Brain microvascular endothelial cell (primary cell): Measurements from ENCODE around the gene AKAP7.
A peak's percentile ranks its signal among the peaks of the same experiment; 100 is the strongest.
"Not testable (repeated sequence)": the region's sequence is repeated elsewhere in the genome, so short reads cannot be mapped to it uniquely, and the experiment has no call there.

Experiments used
- DNase-seq: peaks from one replicate; pipeline ENCODE4 v3.0.0-alpha.2; 2020
- H3K27ac ChIP-seq: fragments of 250-450 bp; sonication (Bioruptor Pico); 2 replicates; pipeline ENCODE4 v1.5.1; 2020; ENCODE audit warnings: mild to moderate bottlenecking, moderate library complexity
- H3K27me3 ChIP-seq: fragments of 250-450 bp; sonication (Bioruptor Pico); replicated peaks from 2 replicates; pipeline ENCODE4 v1.5.1; 2020; ENCODE audit warnings: mild to moderate bottlenecking
- H3K36me3 ChIP-seq: fragments of 250-450 bp; sonication (Bioruptor Pico); replicated peaks from 2 replicates; pipeline ENCODE4 v1.5.1; 2020; ENCODE audit warnings: mild to moderate bottlenecking
- H3K4me3 ChIP-seq: 2 replicates; pipeline ENCODE4 v1.5.1; 2011; ENCODE audit warnings: low read depth, mild to moderate bottlenecking, control low read depth, low read length, moderate library complexity
- CTCF ChIP-seq: IDR thresholded peaks from 2 replicates; pipeline ENCODE4 v1.5.1; 2011; ENCODE audit warnings: low read depth, mild to moderate bottlenecking, moderate library complexity, low read length, control low read depth, inconsistent platforms; ENCODE audit errors: missing control alignments
- in situ Hi-C: cut with HindIII; loops from 2 replicates; pipeline ENCODE4 v1.10.0; 2017; ENCODE audit warnings: low sequenced_read_pairs, low pct_ligation_motif_present

Gene AKAP7

GRCh38 chr6:131135244-131136020 lies at the start of gene AKAP7:
AKAP7 (plus strand) TSS chr6:131135467; CDS start chr6:131135764, 297 bp downstream.
- in situ Hi-C loops = no loop called here
- Histone ChIP-seq H3K4me3 (peak within 1 kb of the TSS; percentile 71), H3K27me3 (no peaks in the 10 kb centered on the region), H3K36me3 (no peaks in the 10 kb centered on the region), H3K27ac (peak within 1 kb of the TSS; percentile 2)
- peak; percentile 37 for DNase-seq
- no peak for TF ChIP-seq CTCF

- in situ Hi-C loops, H3K4me3 ChIP-seq, DNase-seq, H3K27ac ChIP-seq, H3K27me3 ChIP-seq, H3K36me3 ChIP-seq: not testable (repeated sequence)
Observed at GRCh38 chr6:131090339-131090738, 44.9 kb upstream of the AKAP7 start.

- H3K27ac ChIP-seq, H3K27me3 ChIP-seq, H3K4me3 ChIP-seq, in situ Hi-C loops, H3K36me3 ChIP-seq, DNase-seq: not testable (repeated sequence)
Observed at GRCh38 chr6:131091944-131092343, 43.3 kb upstream of the AKAP7 start.

GRCh38 chr6:131093334-131093733 lies 41.9 kb upstream of the AKAP7 start:
- H3K36me3 ChIP-seq = no peaks in the 10 kb centered on the region
- H3K27ac ChIP-seq = no peak overlapping the region
- TF ChIP-seq CTCF = no peak
- in situ Hi-C loops = no loop called here
- no peak overlapping the region for H3K4me3 ChIP-seq
- H3K27me3 ChIP-seq = no peaks in the 10 kb centered on the region
- DNase-seq = no peak

GRCh38 chr6:131096786-131097185 lies 38.5 kb upstream of the AKAP7 start:
- H3K27ac ChIP-seq = no peak overlapping the region
- TF ChIP-seq CTCF = no peak
- DNase-seq = no peak
- H3K4me3 ChIP-seq = no peak overlapping the region
- in situ Hi-C loops = no loop called here
- no peaks in the 10 kb centered on the region for H3K27me3 ChIP-seq
- no peaks in the 10 kb centered on the region for H3K36me3 ChIP-seq

GRCh38 chr6:131101911-131102680 lies 33.2 kb upstream of the AKAP7 start:
- no peak overlapping the region for H3K4me3 ChIP-seq
- no peak for TF ChIP-seq CTCF
- H3K27me3 ChIP-seq = no peaks in the 10 kb centered on the region
- peak overlapping the region; percentile 64 for H3K27ac ChIP-seq
- in situ Hi-C loops = no loop called here
- H3K36me3 ChIP-seq = no peaks in the 10 kb centered on the region
- DNase-seq = no peak

- Histone ChIP-seq H3K27me3 (no peaks in the 10 kb centered on the region), H3K36me3 (no peaks in the 10 kb centered on the region), H3K27ac (peak overlapping the region; percentile 64), H3K4me3 (no peak overlapping the region)
- peak; percentile 89 for DNase-seq
- in situ Hi-C loops = no loop called here
- no peak for TF ChIP-seq CTCF
Observed at GRCh38 chr6:131103296-131103695, 32.0 kb upstream of the AKAP7 start.
